HG03521 (cell line): Measurements from ENCODE around the gene ETV6.

Experiments used
- ATAC-seq: cut with Tn5 transposase; IDR thresholded peaks from one replicate; pipeline ENCODE4 v1.9.1; 2021; ENCODE audit warnings: mild to moderate bottlenecking, moderate library complexity; ENCODE audit not compliant: unreplicated experiment

Gene ETV6

DNA sequence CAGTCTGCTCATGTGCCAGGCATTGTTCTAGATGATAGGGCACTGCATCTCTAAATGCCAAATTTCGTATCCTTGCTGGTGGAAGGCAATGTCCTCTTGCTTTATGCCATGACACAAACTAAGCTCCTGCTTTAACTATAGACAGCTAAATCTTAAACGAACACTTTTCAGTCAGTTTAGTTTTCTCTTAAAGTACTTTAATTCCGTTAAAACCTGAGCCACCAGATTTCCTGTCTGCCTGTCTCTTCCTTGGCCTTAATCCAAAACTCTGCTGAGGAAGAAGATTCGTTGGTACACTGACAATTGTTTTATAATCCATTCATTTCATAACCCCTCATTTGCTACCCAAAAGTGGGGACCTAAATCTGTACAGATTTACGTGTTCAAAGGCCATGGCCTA is 226.8 kb downstream of the ETV6 start:
- ATAC-seq: no peak

DNA sequence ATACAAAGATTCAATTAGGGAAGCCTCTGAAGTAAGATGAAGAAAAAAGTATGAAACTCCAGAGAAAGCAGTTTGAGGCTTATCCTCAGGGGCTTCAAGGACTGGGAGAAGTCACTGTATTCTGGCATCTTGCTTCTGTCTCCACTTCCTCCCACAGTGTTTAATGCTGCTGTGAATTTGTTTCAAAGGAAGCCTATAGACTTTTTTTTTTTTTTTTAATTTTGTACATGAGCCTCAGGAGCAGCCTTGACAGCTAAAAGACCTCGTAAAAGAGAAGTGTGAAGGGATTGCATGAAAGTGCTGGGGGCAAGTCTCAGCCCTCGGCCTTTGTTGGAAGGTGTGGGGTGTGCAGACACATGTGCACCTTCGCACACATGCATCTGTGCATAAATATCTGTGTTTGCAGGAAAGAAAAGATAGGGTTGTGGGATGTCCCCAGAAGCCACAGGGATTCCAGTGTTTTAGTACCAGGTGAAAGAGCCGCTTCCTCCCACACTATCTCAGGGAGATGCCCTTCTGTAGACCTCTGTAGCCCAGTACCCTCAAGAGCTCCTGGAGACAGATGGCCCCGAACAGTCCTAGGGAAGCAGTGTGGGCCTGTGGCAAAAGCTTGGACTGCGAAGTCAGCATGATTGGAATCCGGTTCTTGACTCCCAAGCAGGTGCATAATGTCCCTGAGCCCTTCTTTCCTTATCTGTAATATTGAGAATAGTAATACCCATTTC is 227.8 kb downstream of the ETV6 start:
- no peak for ATAC-seq

DNA sequence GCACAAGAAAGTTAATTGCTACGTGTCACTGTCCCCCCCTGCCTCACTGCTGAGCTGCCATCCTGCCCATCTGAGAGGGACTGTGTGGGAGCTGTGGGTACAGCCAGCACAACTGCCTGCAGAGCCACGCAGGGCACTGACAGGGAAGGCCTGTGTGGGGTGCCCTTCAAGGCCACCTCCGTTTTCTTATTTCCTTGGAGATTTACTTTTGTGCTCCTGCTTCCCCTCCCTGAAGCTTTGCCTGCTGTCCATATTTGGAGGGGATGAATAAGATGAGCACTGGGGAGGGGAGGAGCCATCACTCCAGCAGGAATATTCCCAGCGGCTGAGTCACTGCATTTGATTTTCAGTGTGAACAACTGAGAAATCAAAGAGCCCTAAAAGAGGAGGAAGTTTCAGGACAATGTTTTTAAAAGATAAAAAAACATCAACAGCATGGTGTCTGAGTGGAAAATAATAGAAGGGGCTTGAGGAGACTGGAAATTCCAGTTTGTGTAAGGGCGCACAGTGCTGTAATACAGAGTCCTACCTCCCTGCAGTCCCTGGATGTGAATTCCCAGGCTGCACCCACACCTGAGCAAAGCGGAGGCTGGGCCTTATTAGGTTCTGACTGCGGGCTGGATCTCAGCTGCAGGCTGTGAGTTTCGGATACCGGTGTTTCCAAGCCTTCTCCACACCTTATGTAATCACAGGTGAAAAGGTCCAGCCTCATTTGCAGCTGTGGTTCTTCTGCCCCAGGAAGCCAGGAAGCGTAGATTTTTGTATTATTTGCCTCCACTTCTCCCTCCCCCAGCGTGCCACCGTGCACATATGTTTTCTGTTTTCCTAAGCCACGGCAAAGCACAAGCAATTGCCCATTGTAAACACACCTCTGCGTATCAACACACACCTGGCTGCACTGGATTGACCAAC is 228.7 kb downstream of the ETV6 start:
- no peak for ATAC-seq

DNA sequence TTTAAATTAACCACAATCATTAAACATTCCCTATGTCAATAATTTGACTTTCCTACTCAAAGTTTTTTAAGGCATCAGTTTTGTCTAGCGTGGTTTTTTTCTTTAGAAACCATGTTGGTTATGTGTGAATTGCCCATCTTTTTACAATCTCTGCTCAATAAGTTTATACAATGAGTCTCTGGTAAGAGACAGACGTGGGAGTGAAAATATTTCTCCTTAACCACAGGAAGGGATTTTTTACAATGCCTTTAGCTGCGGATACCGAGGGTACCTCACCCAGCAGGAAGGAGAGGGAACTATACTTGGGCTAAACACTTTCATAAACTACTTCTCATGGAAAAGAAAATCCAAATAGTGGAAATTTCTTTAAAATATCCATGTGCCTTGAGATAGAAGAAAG is 229.8 kb downstream of the ETV6 start:
- no peak for ATAC-seq

DNA sequence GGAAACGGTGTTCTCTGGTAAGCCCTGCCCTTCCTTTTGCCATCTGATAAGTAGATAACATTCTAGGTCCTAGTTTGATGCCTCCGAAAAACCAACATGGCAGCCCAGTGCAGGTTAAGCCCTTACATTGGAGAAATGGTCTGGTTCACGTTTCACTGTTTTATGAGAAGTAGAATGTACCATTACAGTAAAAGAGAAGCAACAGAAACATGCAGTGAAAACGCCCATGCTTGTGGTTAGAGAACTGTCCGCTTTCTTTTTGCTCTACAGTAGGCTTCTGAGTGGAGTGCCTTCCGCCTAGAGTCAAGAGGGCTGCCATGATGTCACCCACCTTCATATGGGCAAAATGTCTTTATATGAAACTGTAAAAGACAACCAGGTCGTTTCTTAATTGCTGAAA is 230.9 kb downstream of the ETV6 start:
- no peak for ATAC-seq

DNA sequence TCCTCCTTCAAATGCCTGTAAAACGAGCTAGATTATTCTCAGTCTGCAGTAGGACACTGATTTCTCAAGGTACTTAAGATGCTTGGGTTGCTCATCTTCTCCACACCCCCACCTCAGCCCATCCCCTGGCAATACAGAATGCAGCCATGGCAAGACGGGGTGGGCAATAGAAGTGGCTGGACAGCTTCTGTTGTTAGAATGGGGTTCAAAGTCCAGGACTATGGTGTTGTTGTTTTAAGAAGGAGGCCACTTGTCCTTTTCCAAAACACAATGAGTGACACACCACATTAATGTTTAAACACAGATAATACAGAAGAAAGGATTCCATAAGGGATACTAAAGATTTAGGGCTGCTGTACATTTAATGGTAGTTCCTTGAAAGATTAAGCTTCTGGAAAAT is 232.4 kb downstream of the ETV6 start:
- ATAC-seq: no peak

DNA sequence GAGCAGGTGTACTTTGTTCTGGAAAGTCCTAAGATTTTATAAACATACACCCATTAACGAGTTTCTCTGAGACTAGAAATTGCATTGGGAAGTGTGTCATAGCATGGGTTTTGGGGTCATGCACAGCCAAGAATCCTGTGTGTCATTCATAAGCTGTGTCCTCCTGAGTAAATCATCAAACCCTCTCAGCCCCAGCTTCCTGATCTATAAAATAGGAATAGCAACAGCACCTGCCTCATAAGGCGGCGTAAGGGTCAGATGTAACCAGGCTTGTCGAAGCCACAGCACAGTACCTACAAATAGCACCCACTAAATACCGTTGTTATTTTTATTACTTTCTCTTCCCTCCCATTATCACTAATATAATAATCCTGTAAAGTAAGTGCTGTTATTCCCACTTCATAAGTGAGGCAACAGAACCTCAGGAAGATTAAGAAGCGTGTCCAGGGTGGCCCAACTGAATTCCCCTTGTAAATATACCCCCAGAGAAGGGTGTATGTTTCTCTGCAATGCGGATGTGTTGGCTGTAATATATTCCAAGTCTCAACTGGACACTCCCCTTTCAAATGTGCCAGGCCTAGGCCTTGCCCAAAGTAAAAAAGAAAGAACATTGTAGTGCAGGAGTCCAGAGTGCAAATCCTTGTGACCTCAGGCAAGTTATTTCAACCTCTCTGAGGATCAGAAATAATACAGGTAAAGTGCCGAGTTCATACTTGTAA is 233.0 kb downstream of the ETV6 start:
- ATAC-seq: no peak

DNA sequence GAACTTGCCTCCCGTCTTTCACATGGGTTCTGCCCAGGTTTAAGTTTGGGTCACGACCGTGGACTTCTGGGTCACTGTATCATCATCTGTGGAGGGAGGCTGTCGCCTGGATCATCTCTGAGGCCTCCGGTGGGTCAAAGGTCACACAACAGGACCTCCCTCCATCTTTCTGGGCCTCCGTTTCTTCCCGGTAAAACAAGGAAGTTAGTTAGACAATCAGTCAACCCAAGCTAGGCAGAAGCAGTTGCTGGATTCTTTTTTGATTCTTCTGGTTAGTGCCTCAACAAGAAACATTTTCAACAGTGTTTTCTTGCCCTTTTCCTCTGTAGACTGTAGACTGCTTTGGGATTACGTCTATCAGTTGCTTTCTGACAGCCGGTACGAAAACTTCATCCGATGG is 234.6 kb downstream of the ETV6 start:
- ATAC-seq: no peak

DNA sequence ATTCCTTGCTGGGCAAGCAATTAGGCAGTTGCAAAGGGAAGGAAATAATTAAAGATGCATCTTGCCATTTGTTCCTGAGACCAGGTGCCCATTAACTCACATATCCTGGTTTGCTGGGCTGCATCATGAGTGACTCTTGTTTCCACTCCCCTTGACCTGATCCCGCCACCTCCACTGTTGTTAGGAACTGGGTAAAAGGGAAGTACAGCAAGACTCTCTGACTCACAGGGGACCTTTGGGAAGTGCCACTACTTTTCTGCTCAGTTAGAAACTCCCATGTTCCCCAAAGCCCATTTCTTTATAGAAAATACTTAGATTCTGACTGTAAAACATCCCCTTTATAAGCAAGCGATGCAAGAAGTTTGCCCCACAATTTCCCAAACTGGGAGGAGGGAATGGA is 235.2 kb downstream of the ETV6 start:
- no peak for ATAC-seq

DNA sequence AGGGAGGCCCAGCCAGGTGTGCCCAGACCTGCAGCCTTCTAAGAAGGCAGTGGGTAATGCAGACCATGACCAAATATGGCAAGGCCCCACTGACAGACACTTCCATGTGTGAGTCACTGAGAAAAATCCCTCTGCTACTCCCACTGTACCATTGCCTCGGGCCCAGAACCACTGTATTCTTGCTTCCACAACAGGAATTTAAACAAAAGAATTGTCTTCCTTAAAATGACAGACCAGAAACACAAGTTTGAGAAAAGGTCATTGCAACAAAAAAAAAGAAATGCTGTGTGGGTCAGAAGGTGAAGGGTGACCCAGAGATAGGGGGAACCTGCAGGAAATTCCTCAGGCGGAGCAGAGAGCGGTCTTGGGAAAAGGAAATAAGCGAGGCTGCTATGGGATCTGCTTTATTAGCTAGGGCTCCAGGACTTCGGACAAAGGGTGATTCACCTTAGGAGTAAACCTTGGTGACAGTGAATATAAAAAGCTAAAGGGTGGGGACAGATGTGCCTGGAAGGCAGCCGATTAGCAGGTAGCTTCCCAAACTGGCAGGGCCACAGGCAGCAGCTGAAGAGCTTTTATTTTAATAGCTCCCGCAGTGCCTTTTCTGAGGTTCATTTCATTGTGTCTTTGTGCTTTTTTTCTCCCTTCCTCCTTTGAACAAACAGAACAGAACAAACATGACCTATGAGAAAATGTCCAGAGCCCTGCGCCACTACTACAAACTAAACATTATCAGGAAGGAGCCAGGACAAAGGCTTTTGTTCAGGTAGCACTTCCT is 236.0 kb downstream of the ETV6 start:
- ATAC-seq: no peak

DNA sequence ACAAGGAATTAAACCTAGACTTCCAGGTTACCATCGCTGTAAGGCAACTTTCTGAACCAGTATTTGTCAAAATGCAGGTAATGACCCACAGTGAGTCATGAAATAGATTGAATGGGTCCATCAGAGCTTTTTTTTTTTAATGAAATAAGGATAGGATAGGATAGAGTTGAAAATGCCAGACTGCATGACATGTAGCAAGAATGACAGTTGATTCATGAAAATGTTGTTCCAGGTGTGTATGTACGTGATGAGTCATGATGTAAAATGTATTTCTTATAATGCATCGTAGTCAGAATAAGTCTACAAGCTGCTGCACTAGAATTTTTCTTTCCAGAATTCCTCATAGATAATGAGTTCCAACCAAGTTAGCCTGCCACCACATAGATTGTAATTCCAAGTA is 236.9 kb downstream of the ETV6 start:
- no peak for ATAC-seq

DNA sequence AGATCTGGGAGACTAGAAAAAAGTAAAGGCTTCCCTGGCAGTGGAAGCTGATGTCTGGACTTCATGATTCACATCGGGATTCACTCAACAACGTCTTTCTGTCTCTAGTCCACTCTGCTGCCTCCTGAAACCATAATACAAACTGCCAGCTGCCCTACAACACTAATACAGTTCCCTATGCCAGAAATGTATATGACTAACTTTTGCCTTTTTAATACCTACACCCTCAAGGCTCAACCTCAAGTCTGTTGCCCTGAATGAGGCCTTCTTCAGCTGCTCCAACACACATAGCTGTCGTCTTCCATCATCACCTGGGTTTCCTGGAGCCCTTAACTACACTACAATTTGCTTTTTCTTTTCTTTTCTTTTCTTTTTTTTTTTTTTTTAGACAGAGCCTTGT is 238.6 kb downstream of the ETV6 start:
- ATAC-seq: no peak

DNA sequence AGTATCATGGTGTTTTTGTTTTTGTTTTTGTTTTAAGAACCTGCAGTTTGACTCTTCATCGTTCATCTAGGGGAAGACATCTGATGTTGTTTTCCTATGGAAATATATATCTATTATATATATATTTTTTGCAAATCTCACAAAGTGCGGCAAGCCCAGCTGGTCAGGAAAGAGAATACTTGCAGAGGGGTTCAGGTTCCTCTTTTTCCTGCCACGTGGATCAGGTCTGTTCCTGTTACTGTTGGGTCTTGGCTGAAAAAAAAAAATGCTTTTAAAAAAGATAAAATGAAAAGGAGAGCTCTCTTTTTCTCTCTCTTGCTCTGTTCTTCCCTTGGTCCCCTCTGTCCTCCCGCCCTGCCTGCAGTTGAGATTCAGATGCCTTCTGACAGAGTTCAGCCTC is 241.9 kb downstream of the ETV6 start:
- no peak for ATAC-seq

DNA sequence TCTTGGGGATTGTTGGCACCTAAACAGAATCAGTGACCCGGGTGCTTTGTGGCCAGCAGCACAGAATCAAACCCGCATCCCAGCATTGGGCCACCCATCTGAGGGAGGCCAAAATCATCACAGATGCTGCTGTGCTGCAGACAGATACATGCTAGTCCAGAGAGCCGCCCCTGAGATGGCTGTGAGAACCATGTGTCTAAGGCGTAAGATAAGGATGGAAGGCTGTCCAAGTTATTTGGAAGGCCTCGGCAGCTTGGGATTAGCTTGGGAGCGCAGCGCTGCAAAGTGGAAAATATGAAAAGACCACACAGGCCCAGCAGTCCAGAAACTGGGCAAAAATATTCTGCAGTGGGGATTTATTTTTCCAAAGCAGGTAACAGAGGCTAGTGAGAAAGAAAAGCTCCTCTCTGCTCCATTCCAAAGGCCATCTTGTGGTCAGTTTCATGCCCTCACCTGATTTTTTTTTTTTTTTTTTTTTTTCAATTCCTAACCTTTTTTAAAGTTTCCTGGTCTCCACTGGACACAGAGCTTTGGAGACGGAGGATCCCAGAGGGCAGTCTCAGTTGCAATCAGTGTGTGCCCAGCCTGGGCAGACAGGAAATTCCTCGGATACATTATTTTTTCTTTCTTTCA is 242.4 kb downstream of the ETV6 start:
- no peak for ATAC-seq

DNA sequence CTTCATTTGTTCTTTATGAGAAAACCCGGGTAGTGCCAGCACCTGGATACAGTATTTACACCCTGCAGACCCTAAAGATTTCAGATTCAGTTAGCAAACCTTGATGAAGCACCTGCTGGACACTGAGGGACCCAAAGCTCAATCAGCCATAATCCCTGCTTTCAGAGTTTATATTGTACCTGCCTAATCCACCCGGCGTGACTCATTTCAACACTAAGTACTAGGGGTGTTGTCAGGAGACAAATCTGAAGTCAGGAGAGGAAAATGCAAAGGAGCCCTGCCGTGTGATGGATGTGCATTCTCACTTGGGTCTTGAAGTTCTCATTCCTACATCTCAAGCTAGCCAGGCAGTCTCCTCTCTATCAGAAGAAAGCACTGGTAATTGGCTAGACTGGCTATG is 244.5 kb downstream of the ETV6 start:
- ATAC-seq: no peak

DNA sequence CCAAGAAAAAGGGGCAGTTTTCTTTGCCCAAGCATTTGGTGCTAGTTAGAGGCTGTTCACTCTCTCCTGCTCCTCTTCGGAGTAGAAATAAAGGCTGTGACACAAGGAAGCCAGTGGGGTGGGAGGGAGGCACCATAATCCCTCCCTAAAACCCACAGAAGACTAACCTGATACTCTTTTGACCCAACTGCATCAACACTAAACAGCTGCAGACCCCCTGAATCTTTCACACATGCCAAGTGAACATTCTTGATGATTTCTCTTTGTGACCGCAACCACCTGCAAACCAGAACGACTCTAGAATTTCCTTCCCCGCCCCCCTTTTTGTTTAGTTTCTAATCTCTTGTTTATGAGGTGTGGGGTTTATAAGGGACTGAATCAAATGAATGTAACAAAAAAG is 245.4 kb downstream of the ETV6 start:
- ATAC-seq: no peak

DNA sequence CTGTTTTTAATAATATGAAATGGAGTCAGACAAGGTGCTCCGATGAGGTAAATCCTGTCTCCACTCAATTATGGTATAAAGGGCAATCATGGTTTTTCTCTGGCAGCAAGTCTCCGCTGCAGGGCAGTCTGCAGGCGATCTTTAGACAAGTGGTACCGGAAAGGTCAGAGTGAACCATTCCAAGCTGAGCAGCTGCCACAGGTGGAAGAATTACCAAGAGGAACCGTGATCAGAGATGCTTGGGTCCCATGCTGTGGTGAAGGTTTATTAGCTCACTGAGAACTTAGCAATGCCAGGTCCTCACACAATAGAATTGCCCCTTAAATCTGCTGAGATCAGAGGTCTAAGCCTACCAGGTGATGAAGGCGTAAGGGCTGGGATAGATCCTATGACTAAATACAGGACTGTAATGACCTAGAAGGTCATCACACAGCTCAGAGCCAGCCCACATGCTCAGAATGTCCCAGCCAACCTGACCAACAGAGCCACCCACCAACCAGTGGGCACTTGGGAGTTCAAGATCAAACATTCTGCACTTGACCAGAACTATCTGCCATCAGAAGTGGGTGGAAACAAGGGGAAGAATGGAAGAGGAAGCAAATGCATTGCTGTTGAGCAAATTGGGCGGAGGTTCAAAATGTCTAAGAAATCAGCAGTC is 246.1 kb downstream of the ETV6 start:
- ATAC-seq: no peak

DNA sequence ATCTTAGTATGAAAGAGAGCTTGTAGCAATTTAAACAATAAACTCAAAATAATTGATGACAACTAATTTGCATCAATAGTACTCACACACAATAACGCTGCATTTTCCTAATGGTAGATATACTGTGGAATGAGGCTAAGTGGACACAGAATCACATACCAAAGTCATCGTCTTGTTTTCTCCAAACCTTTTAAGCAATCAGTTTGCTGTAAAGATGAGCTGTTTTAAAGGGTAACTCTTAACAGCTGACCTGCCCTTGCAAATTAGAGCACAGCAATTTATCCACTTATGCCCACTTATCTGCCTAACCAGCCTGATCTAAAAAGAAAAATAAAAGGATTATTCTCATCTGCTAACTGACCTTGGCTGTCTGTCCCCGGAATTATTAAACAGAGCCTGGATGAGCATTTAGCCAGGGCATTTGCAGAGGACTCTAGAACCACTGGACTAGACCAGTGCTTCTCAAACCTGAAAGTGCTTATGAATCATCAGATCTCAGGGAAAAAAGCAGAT is 247.0 kb downstream of the ETV6 start:
- ATAC-seq: no peak

DNA sequence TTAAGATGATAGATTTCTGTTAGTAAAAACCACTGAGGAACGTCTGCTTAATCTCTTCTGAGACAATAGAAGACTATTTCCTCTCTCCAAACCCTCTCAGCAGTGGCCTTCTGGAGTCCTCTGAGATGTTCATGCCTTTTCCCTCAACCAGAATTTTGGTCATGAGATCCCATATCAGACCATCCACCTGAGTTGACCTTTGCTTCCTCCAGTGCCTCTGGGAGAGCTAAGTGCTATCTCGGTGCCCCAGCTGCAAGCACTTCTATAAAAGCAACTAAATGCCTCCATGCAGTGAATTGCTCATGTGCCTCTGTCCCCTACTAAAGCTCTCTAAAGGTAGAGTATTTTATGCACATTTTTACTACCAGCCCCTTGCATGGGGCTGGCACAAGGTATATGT is 248.4 kb downstream of the ETV6 start:
- no peak for ATAC-seq
